CD4-positive, alpha-beta T cell treated with Interleukin-15 for 4 hours (primary cell): Measurements from ENCODE around the gene LRRC49.
"Not testable (repeated sequence)": the region's sequence is repeated elsewhere in the genome, so short reads cannot be mapped to it uniquely, and the experiment has no call there.

Experiments used
- DNase-seq: peaks from one replicate; pipeline ENCODE4 v3.0.0-alpha.2; 2020; ENCODE audit warnings: low spot score

The LRRC49 gene

DNA sequence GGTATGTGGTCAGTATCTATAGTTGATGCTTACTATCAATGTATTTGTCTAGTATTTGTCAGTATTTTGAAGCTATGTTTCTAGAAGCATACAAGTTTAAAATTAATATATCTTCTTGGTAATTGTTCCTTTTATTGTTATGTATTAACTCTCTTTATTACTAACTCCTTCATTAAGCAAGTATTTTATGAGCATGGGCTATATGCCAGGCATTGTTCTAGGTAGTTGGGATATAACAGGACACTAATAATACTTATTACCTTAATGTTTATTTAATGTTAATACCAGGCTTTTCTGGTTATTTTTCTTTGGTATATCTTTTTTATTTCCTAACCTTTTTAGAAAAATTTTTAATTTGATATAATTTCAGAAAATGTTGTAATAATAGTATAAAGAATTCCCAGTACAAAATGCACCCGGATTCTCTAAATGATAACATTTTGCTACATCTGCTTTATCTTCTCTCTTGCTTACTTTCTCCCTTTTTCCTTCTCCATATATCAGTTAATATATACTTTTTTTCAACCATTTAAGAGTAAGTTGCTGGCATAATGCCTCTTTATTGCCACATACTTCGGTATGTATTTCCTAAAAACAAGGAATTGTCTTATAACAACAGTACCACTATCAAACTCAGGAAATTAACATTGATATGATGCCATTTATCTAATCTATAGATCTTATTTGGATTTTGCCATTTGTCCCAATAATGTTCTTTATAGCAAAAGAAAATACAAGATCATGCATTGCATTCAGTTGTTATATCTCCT lies 30.9 kb downstream of the LRRC49 start:
- DNase-seq, result no peak

DNA sequence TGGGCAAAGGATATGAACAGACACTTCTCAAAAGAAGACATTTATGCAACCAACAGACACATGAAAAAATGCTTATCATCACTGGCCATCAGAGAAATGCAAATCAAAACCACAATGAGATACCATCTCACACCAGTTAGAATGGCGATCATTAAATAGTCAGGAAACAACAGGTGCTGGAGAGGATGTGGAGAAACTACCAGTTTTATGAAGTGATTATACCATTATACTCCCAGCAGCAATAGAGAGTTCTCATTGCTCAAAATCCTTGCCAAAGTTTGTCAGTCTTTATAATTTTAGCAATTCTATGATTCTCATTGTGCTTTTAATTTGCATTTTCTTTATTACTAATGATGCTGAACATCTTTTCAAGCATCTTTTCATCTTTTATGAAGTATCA lies 34.3 kb downstream of the LRRC49 start:
- DNase-seq, result not testable (repeated sequence)

DNA sequence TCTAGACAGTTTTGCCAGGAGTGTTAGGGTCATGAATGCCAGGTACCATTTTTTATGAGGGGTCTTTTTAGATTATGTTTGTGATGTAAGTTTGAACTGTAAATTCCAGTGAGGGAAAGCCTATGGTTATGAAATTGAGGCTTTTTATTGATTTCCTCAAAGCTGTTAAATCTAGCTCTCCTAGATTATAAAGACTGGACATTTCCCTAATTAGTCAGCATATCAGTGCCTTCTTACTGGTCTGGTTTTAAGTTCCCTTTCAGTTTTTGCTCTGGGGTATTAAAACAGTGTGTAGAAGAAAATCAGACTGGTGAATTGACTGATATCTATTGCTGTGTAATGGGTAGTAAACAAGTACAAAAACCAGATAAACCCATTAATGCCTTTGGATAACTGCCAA lies 39.2 kb downstream of the LRRC49 start:
- DNase-seq, result no peak

DNA sequence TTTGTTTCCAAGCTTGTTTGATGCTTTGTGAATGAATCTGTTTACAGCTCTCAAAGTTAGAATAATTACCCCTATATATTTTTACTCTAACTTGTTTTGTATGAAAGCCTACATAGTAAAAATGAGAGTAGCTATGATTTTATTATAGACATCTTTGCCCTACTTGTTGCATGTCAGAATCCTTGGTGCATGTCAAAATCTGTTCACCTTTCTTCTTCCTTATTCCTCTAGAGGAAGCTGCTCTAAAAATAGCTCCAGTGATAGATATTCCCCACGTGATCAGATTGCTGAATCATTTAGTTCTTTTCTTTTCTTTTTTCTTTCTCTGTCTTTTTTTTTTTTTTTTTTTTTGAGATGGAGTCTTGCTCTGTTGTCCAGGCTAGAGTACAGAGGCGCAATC lies 39.8 kb downstream of the LRRC49 start:
- no peak for DNase-seq

DNA sequence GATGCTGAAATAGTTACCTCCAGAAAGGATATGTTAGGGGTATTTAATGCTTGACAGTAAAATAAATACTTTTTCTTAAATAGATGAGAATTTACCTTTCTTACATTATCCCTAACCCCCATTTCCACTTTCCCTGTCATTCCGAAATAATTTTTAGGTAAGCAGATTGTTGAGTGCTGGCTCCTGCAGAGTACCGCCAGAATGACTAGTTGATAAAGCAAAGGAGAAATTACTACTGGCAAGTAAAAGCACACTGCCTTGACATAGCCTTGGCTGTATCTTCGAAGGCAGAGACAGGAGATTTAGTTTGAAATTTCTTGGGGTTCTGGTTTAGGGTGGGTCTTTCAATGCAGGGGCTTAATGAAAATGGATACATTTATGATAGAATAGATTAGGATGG lies 40.8 kb downstream of the LRRC49 start:
- DNase-seq, result no peak

DNA sequence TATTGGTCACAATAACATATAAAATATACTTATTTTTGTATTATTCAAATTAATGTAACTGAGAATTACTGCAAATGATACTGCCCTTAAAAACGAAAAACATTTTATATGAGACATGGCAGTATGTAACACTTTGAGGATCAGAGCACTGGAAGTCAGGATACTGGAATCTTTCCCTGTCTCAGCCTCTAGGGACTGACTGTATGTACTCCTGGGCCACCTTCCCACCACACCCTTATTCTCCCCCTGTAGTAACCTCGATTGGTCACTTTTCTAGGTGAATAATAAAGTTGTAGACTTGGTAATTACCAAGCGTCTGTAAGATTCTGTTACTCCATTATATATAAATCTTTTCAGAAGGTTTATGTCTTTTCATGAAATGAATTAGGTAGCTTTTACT lies 43.0 kb downstream of the LRRC49 start:
- DNase-seq, result no peak

DNA sequence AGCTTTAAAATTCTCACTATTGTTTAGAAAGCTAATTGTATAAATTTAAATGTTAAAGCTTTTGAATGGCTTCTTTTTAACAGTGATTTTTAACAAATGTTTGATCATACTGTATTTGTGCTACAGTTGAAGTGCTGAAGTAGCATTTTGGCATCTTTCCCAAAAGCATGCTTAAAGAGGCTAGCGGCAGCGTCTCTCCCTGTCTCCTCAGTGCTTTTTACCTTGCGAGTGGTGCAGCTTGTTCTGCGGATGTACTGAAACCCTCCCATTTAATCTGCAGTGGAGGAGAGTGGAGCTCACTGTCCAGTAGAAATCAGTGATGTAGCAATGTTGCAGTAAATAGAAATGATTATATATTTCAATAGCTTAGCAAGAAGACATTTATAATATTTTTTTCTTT lies 43.7 kb downstream of the LRRC49 start:
- no peak for DNase-seq

DNA sequence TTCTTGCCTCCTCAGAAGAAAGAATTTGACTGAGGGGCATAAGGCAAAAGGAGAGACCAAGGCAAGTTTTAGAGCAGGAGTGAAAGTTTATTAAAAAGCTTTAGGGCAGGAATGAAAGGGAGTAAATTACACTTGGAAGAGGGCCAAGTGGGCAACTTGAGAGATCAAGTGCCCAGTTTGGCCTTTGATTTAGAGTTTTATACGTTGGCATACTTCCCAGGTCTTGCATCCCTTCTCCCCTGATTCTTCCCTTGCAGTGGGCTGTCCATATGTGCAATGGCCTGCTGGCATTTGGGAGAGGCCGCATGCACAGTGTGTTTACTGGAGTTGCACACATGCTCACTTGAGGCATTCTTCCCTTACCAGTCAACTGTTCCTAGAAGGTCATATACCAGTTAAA lies 50.7 kb downstream of the LRRC49 start:
- DNase-seq, result not testable (repeated sequence)

DNA sequence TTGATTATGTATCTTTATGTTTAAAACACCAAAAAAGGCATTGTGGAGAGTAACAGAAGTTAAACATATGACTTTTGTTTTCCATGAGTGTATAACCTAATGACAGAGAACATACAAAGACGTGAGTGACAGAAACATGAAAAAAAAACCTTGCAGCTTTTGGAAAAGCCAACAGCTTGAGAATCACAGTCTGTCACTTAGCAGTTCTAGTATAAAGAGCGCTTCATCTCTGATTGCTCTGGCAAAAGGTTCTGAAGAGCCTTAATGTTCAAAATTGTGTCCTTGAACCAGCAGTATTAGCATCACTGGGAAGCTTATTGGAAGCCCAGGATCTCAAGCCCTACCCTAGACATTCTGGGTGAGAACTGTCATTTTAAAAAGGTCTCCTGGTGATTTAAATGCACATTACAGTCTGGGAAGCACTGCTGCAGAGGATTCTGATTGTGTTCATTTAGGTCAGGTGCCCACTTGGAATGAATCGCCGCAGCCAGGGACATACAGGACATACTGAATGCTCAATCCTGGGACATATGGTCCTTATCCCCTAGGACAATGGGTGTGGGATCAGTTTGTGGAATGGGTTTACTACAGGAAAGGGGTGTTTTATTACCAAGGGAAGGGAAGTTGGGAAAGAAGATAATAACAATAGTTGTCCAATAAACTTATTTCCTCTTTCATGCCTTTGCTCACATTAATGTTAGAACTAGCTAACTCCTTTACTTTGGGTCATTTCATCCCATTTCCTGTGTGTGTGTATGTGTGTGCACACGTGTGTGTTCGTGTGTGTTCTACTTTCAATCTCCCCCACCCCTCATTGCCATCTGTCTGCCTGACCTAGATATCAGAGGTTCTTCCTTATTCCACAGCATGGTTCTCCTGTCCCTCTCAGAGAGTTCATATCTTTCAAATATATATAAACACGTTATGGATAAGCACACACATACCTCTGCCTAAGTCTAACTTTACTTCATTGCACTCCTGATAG lies 55.0 kb downstream of the LRRC49 start:
- no peak for DNase-seq

DNA sequence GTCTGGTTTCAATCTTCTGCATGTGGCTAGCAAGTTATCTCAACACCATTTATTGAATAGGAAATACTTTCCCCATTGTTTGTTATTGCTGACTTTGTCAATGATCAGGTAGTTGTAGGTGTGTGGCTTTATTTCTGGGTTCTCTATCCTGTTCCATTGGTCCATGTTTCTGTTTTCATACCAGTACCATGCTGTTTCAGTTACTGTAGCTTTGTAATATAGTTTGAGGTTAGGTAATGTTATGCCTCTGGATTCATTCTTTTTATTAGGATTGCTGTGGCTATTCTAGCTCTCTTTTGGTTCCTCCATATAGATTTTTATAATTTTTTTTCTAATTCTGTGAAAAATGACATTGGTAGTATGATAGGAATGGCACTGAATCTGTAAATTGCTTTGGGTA lies 58.3 kb downstream of the LRRC49 start:
- DNase-seq, result no peak

DNA sequence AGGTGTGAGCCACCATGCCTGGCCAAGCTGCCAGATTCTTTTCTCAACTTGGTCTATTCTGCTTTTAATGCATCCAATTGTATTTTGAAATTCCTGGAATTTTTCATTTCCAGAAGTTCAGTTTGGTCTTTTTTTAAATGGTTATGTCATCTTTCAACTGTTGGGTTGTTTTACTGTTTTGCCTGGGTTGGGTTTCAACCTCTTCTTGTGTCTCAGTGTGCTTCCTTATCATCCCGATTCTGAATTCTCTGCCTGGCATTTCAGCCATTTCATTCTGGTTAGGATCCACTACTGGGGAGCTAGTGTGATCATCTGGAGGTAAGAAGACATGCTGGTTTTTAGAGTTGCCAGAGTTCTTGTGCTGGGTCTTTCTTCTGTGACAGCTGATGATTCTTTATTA lies 61.5 kb downstream of the LRRC49 start:
- DNase-seq, result no peak

DNA sequence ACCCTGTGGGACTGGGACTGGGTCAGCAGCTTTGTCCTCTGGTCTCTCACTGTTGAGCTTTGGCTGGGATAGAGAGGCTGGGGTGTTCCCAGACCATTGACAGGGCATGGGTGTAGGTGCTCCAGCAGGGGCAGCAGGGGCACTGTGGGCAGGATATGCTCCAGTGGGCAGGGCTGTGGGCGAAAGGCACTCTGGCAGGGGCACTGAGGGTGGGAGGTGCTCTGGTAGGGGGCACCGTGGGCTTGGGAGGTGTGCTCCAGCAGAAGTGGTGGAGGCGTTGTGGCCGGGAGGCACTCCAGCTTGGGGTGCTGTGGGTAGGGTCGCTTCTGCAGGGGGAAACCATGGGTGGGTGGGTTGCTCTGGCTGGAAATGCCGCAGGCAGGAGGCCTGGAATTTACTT lies 62.1 kb downstream of the LRRC49 start:
- DNase-seq, result no peak

DNA sequence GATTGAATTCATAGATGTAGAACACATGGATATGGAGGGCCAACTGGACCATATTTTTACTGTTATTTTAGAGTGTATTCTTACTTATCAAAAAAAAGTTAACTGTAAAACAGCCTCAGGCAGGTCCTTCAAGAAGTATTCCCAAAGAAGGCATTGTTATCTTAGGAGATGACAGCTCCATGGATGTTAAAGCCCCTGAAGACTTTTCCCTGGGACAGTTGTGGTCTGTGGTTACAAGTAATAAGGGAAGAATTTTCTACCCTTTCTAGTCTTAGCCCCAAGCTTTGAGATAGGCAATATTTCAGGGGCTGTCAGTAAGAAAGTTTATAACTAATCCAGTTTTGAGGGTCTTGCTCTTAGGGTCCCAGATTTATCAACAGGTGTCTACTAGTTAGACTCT lies 62.5 kb downstream of the LRRC49 start:
- no peak for DNase-seq

DNA sequence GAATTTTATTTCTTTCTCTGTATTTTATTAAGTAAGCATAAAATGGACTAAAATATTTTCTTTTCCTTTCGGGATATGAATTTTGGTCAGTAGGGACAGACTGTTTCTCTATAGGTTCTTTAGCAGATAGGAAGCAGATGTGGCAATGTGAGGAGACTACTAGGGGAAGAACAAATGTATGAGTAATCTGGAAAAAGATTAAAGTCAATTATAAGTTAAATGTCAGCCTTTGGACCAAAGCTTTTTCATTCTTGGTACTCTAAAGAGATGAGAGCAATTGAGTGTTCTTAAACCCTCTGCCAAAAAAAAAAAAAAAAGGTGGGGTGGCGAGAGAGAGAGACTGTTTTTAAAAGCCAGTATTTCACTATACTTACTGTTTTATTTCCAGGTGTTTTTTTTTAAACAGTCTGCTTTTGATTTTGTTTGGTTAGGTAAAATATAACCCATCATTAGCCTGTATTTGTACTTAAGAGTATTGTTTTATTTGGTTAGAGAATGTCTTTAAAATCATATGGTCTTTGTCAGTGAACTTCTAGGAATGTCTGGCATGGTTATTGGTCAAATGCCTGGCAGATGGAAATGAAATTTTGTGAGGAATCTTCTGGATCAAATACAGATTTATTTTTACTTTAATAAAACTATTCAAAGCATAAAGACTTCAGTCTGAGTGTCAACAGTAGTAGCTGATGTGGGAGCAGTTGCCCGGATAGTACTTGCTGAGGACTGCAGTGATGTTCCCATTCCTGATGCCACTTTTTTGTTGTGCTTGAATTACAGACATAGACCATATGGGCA lies 63.8 kb downstream of the LRRC49 start:
- no peak for DNase-seq

DNA sequence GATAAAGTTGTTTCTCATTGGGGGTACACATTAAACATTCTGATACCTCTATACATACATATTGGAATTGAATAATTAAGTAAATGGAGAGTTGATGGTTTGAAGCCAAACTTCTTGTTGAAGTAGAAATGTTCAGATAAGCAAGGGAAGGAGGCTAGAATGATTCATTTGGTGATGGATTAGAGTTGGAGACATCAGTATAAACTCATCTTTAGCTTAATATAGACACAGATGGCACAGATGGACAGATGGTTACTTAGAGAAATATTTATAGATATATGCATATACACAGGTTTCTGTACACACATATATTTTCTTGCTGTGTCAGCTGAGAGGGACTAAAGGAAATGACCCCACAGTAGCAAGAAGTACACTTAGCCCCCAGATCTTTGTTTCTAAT lies 69.5 kb downstream of the LRRC49 start:
- DNase-seq, result no peak

DNA sequence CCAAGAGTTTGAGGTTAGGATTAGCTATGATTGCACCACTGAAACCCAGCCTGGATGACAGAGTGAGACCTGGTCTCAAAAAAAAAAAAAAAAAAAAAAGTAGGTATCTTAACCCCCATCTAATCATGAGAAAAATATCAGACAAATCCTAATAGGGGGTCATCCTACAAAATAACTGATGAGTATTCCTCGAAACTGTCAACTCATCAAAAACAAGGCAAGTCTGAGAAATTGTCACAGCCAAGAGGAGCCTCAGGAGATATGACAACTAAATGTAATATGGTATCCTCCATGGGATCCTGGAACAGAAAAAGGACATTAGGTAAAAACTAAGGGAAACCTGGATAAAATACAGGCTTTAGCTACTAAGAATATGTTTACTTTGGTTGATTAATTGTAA lies 70.6 kb downstream of the LRRC49 start:
- no peak for DNase-seq

DNA sequence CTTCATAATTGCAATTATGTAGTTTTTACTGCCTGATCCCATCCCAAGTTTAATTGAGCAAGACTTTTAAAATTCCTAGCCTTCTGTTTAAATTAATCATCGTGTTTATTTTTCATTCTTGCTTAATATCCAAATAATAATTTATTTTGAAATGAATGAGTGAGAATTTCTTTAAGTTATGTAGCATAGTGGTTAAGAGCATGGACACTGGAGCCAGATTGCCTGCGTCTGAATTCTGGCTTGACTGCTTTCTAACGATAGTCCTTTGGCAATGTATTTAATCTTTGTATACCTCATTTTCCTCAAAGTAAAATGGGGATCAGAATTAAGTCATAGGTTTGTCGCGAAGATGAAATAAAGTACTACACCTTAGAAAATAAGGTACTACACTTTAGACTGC lies 71.4 kb downstream of the LRRC49 start:
- DNase-seq, result no peak

DNA sequence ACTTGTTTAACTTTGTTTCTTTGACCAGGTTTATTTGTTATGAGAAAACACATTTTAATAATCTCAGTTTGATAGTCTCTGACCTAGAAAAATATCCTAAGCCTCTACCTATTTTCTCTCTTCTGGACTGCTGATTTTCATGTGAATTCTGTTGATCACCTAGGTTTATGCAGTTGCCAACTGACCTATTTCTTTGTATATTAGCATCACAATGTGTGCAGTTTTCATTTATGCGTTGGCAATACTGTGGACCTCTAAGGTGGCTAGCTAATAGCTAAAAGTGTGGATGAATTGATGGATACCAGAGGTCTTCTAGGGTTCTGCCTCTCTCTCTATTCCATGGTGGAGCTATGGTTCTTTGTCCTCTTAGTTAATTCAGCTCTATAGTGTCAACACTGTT lies 72.1 kb downstream of the LRRC49 start:
- DNase-seq, result no peak

DNA sequence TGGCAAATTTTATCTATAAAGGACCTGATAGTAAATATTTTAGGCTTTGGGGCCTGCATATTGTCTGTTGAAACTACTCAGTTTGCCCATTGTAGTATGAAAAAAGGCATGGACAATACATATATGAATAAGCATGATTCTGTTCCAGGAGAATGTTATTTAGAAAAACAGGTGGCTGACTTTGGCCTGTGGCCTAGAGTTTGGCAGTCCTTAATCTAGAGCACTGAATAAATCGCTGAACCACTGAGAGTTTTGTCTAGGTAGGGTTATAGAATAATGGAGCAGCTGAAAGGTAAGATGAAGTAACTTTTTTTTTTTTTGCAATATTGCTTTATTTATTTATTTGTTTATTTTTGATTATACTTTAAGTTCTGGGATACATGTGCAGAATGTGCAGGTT lies 75.0 kb downstream of the LRRC49 start:
- DNase-seq, result no peak

DNA sequence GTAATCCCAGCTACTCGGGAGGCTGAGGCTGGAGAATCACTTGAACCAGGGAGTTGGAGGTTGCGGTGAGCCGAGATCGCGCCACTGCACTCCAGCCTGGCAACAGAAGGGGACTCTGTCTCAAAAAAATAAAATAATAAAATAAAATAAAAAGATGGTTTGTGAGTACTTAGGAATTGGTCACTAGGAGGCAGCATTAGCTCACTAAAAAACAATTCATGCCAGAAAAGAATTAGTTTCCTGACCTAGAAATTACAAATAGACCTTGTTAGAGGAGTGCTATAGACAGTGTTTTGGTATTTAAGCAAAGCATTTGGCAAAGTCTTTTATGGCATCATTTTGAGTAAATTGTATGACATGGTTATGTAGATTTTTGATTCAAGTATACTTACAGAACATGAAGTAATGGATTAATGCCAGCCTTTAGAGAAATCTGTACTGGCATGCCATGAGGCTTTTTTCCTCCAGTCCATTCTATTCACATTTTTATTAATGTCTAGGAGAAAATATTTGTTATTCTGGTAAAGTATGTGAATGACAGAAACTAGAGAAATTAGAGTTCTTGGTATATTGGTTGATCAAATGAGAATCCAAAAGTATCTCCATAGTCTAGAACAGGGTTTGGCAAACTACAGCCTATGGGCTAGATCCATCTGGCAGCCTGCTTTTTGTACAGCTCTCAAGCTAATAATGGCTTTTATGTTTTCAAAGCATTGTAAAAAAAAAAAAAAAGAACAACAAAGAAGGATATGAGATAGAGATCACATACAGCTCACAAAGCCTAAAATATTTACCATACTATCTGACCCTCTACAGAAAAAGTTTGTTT lies 81.6 kb downstream of the LRRC49 start:
- DNase-seq, result no peak

DNA sequence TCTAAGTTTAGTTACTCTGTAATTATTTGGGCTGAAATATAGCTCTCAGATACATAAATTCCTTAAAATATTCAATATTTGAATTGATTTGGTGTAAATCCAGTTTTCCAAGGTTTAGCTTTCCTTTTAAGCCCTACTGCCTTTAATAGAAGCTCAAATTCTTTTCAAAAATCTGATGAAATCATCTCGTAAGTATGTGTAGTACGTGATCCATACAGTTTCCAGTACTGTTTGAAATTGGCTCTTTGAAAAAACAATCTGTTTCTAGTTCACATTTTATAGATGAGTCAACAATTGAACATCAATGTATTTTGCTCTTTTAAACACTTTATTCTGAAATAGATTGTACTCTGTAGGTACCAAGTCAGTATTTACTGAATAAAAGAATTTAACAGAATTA lies 84.2 kb downstream of the LRRC49 start:
- no peak for DNase-seq
